ENCODE results near the gene EFEMP2.

The EFEMP2 gene

DNA sequence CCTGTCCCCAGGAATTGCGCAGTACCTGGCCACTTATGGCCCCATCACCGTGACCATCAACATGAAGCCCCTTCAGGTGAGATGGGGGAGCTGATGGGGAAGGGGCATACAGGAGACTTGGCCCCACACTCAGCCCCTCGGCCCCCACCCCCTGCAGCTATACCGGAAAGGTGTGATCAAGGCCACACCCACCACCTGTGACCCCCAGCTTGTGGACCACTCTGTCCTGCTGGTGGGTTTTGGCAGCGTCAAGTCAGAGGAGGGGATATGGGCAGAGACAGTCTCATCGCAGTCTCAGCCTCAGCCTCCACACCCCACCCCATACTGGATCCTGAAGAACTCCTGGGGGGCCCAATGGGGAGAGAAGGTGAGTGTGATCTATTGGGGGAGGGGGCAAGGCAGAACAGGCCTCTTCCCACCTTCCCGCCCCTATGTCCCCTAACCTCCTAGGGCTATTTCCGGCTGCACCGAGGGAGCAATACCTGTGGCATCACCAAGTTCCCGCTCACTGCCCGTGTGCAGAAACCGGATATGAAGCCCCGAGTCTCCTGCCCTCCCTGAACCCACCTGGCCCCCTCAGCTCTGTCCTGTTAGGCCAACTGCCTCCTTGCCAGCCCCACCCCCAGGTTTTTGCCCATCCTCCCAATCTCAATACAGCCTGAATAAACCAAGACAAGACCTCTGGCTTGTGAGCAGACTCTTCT lies 10.6 kb upstream of the EFEMP2 start:
- Histone ChIP-seq H2AFZ (ENCODE audit: low read length) (no peak overlapping the region), H3F3A (ENCODE audit: low read depth) (no peaks in the 10 kb centered on the region), H3K4me2 (ENCODE audit: low read depth, low read length, poor library complexity, severe bottlenecking) (no peak overlapping the region), H3K9ac (ENCODE audit: low read depth, low read length, poor library complexity, severe bottlenecking) (no peak overlapping the region), H4K20me1 (ENCODE audit: insufficient read depth, low read length, poor library complexity, severe bottlenecking) (peaks cover 6% of the 10 kb centered on the region), H3K4me3 (ENCODE audit: low read length, poor library complexity, severe bottlenecking) (no peak overlapping the region), H3K9me3 (ENCODE audit: insufficient read depth, low read depth, low read length) (no peaks in the 10 kb centered on the region), H3K9me2 (replicated peaks; ENCODE audit: low read depth, low read length) (no peaks in the 10 kb centered on the region), H3K79me2 (ENCODE audit: insufficient read depth, low read length) (peaks cover 41% of the 10 kb centered on the region), H3K36me3 (ENCODE audit: insufficient read depth, low read length) (peaks cover 11% of the 10 kb centered on the region; the same call in 1 of the 2 replicates), H3K27me3 (ENCODE audit: insufficient read depth, low read length, poor library complexity, severe bottlenecking) (no peaks in the 10 kb centered on the region), H3K4me1 (ENCODE audit: insufficient read depth, low read length, poor library complexity, severe bottlenecking) (peaks cover 59% of the 10 kb centered on the region)
- TF ChIP-seq CTCF (conservative IDR thresholded peaks at IDR 0.05; ENCODE audit: low read length) (no peak), EZH2phosphoT487 (IDR thresholded peaks at IDR 0.05; ENCODE audit: borderline replicate concordance) (no peak)

DNA sequence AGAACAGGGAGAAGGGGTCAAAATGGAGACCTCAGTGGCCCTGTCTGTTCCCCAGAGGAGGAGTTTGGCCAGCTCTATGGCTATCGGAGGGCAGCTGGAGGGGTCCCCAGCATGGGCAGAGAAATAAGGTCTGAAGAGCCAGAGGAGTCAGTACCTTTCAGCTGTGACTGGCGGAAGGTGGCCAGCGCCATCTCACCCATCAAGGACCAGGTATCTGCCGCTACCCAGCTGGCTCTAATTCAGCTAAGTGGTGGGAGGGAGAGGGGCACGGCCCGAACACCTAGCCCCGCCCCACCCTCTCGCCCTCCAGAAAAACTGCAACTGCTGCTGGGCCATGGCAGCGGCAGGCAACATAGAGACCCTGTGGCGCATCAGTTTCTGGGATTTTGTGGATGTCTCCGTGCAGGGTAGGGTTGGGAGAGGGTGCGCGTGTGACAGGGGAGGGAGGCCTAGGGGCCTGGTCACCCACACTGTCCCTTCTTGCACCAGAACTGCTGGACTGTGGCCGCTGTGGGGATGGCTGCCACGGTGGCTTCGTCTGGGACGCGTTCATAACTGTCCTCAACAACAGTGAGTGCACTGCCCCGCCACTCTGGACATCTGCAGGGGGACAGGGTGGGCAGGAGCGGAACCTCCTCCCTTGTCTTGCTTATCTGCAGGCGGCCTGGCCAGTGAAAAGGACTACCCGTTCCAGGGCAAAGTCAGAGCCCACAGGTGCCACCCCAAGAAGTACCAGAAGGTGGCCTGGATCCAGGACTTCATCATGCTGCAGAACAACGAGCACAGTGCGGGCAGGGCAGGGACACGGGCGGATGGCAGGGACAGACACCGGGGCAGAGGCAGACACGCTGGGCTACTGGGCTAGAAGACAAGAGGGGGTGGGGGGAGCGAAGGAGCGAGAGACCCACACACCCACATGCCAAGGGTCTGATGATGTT lies 9.8 kb upstream of the EFEMP2 start:
- no peak for TF ChIP-seq CTCF (conservative IDR thresholded peaks at IDR 0.05; ENCODE audit: low read length)
- no peak for TF ChIP-seq EZH2phosphoT487 (IDR thresholded peaks at IDR 0.05; ENCODE audit: borderline replicate concordance)
- Histone ChIP-seq H3K79me2 (ENCODE audit: insufficient read depth, low read length) (peaks cover 33% of the 10 kb centered on the region), H3K4me3 (ENCODE audit: low read length, poor library complexity, severe bottlenecking) (no peak overlapping the region), H3K4me2 (ENCODE audit: low read depth, low read length, poor library complexity, severe bottlenecking) (peak overlapping the region; percentile 79), H3F3A (ENCODE audit: low read depth) (no peaks in the 10 kb centered on the region), H4K20me1 (ENCODE audit: insufficient read depth, low read length, poor library complexity, severe bottlenecking) (peaks cover 6% of the 10 kb centered on the region), H2AFZ (ENCODE audit: low read length) (no peak overlapping the region), H3K36me3 (ENCODE audit: insufficient read depth, low read length) (peaks cover 11% of the 10 kb centered on the region; the same call in 1 of the 2 replicates), H3K9ac (ENCODE audit: low read depth, low read length, poor library complexity, severe bottlenecking) (peak overlapping the region; percentile 65), H3K9me2 (replicated peaks; ENCODE audit: low read depth, low read length) (no peaks in the 10 kb centered on the region), H3K9me3 (ENCODE audit: insufficient read depth, low read depth, low read length) (no peaks in the 10 kb centered on the region), H3K4me1 (ENCODE audit: insufficient read depth, low read length, poor library complexity, severe bottlenecking) (peaks cover 55% of the 10 kb centered on the region), H3K27me3 (ENCODE audit: insufficient read depth, low read length, poor library complexity, severe bottlenecking) (no peaks in the 10 kb centered on the region)

DNA sequence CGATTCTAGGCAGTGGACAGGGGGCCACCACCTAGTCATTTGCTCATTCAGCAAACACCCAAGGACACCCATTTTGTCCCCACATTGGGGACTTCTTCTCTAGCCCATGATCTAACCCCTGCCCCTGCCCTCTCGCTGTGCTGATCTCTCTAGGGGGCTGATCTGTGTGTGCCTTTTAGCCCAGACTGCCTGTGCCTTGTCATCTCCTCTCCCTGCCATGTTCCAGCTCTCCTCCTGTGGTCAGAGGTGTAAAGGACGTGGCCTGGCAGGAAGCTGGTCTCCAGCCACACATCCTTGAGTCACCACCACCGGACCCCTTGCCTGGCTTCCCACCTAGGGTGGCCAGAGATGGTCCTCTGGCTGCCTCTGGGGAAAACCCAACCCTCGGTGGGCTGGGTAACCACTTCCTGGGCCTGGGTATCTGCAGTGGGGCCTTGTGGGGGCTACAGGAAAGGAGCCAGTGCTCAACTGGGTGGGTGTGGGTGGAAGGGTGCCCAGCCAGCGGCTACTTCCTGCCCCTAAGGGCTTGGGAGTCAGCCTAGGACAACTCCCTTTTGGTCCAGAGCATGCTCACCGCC lies 8.3 kb upstream of the EFEMP2 start:
- H3K79me2 ChIP-seq (ENCODE audit: insufficient read depth, low read length) = peaks cover 18% of the 10 kb centered on the region; the same call in 1 of the 2 replicates
- peak overlapping the region; percentile 63 for H3K4me3 ChIP-seq (ENCODE audit: low read length, poor library complexity, severe bottlenecking)
- peaks cover 44% of the 10 kb centered on the region for H3K4me1 ChIP-seq (ENCODE audit: insufficient read depth, low read length, poor library complexity, severe bottlenecking)
- peak overlapping the region; percentile 79 for H3K4me2 ChIP-seq (ENCODE audit: low read depth, low read length, poor library complexity, severe bottlenecking)
- no peaks in the 10 kb centered on the region for H3F3A ChIP-seq (ENCODE audit: low read depth)
- no peak overlapping the region for H2AFZ ChIP-seq (ENCODE audit: low read length)
- H3K27me3 ChIP-seq (ENCODE audit: insufficient read depth, low read length, poor library complexity, severe bottlenecking) = no peaks in the 10 kb centered on the region
- H3K9me3 ChIP-seq (ENCODE audit: insufficient read depth, low read depth, low read length) = no peaks in the 10 kb centered on the region
- H3K9ac ChIP-seq (ENCODE audit: low read depth, low read length, poor library complexity, severe bottlenecking) = peak overlapping the region; percentile 65
- TF ChIP-seq CTCF (conservative IDR thresholded peaks at IDR 0.05; ENCODE audit: low read length) = no peak
- no peak for TF ChIP-seq EZH2phosphoT487 (IDR thresholded peaks at IDR 0.05; ENCODE audit: borderline replicate concordance)
- H3K9me2 ChIP-seq (replicated peaks; ENCODE audit: low read depth, low read length) = no peaks in the 10 kb centered on the region
- H3K36me3 ChIP-seq (ENCODE audit: insufficient read depth, low read length) = peaks cover 11% of the 10 kb centered on the region; the same call in 1 of the 2 replicates
- H4K20me1 ChIP-seq (ENCODE audit: insufficient read depth, low read length, poor library complexity, severe bottlenecking) = peaks cover 6% of the 10 kb centered on the region
